GM12878 (cell line): ENCODE measurements around the gene ZFHX2. TPM values are rescaled to one million over a fixed set of nuclear protein-coding genes. Genes with fewer than 3 reads are reported as not detected.

Source experiments
- ATAC-seq: fragments of 200-7000 bp; cut with Tn5 transposase; 3 replicates; pipeline ENCODE4 v1.9.1; 2020; ENCODE audit warnings: mild to moderate bottlenecking, moderate library complexity
- BruUV-seq: library from RNA; stranded (reverse); fragments of 400-500 nt; replicated peaks from 2 replicates; lab custom pipeline; 2021; lab: Mats Ljungman, UMichigan
- CTCF ChIA-PET: fragments of 300-600 bp; sonication (Branson Sonifier 250); formaldehyde crosslinking; extraction: SDS; loops from one replicate; lab custom pipeline; 2021; ENCODE audit warnings: inconsistent platforms; lab: Yijun Ruan, JAX
- POLR2A ChIA-PET: fragments of 350-600 bp; formaldehyde crosslinking; extraction: SDS; loops from one replicate; lab custom pipeline; 2021; ENCODE audit warnings: inconsistent platforms; lab: Charles Lee
- RAD21 ChIA-PET: fragments of 300-600 bp; sonication (Branson Sonifier 250); formaldehyde crosslinking; loops from one replicate; lab custom pipeline; 2023; ENCODE audit warnings: antibody characterized with exemption; ENCODE audit not compliant: unreplicated experiment; lab: Charles Lee
- SMC1A ChIA-PET: fragments of 300-600 bp; sonication (Branson Sonifier 250); formaldehyde crosslinking; loops from one replicate; lab custom pipeline; 2023; ENCODE audit not compliant: unreplicated experiment, uncharacterized antibody; lab: Charles Lee
- DNase-seq: peaks from one replicate; pipeline ENCODE4 v3.0.0-alpha.2; 2011; ENCODE audit warnings: low read depth, low spot score
- FAIRE-seq: peaks from 3 replicates; lab custom pipeline; 2011; peaks lifted over from hg19 to GRCh38; lab: Jason Lieb, UNC
- H2AFZ ChIP-seq: 2 replicates; pipeline ENCODE4 v1.6.0; 2011; ENCODE audit warnings: low read depth, low read length, control low read depth; ENCODE audit not compliant: control insufficient read depth
- H3K27ac ChIP-seq: 2 replicates; pipeline ENCODE4 v1.5.1; 2011; ENCODE audit warnings: control low read depth; ENCODE audit not compliant: control insufficient read depth, insufficient read depth
- H3K27me3 ChIP-seq, 2 experiments: replicated peaks in 1 of 2; 2 replicates each; pipeline versions ENCODE4 v1.6.0 to v1.6.1; 2011; ENCODE audit warnings: low read length in 1 of 2; ENCODE audit not compliant: control insufficient read depth in 2 of 2, insufficient read depth in 2 of 2
- H3K36me3 ChIP-seq, 2 experiments: 2 replicates each; pipeline ENCODE4 v1.5.1; 2011; ENCODE audit warnings: low read length in 1 of 2; ENCODE audit not compliant: control insufficient read depth in 2 of 2, insufficient read depth in 2 of 2
- H3K4me1 ChIP-seq: 2 replicates; pipeline ENCODE4 v1.6.1; 2011; ENCODE audit warnings: mild to moderate bottlenecking, low read length, moderate library complexity, mixed read lengths; ENCODE audit not compliant: control insufficient read depth, insufficient read depth
- H3K4me2 ChIP-seq: 2 replicates; pipeline ENCODE4 v1.6.0; 2011; ENCODE audit warnings: control low read depth; ENCODE audit not compliant: control insufficient read depth, insufficient read depth
- H3K4me3 ChIP-seq: fragments of 200-600 bp; sonication (generic); 2 replicates; pipeline ENCODE4 v1.5.1; 2016
- H3K79me2 ChIP-seq: 2 replicates; pipeline ENCODE4 v1.6.0; 2011; ENCODE audit warnings: low read length; ENCODE audit not compliant: control insufficient read depth, insufficient read depth
- H3K9ac ChIP-seq: 2 replicates; pipeline ENCODE4 v1.8.0; 2011; ENCODE audit warnings: low read length, control low read depth, mixed read lengths; ENCODE audit not compliant: control insufficient read depth, insufficient read depth
- H3K9me3 ChIP-seq: replicated peaks from 3 replicates; pipeline ENCODE4 v1.5.1; 2011; ENCODE audit warnings: mild to moderate bottlenecking, low read length; ENCODE audit not compliant: control insufficient read depth, insufficient read depth
- H4K20me1 ChIP-seq: 2 replicates; pipeline ENCODE4 v1.6.0; 2011; ENCODE audit not compliant: control insufficient read depth, insufficient read depth
- CTCF ChIP-seq, 3 experiments: IDR thresholded peaks in 2 of 3; conservative IDR thresholded peaks in 1 of 3; 2 replicates each; pipeline ENCODE4 v1.5.1; 2011; ENCODE audit warnings: low read depth in 3 of 3, low read length in 3 of 3, mild to moderate bottlenecking in 3 of 3, control low read depth in 2 of 3, moderate library complexity in 2 of 3, inconsistent platforms in 1 of 3, mixed read lengths in 1 of 3; ENCODE audit not compliant: control insufficient read depth in 2 of 3, insufficient read depth in 1 of 3; ENCODE audit errors: extremely low read depth in 1 of 3
- ZNF207 ChIP-seq: fragments of 450-650 bp; IDR thresholded peaks from 2 replicates; pipeline ENCODE4 v1.6.1; 2014; ENCODE audit warnings: antibody characterized with exemption, mild to moderate bottlenecking, borderline replicate concordance
- WGBS: methylation state at CpG from one replicate; pipeline ENCODE4 v1.1.6; 2016; ENCODE audit warnings: low lambda C conversion rate; ENCODE audit not compliant: insufficient replicate concordance, insufficient coverage; ENCODE audit errors: missing lambda C conversion rate; 5-methylcytosine and 5-hydroxymethylcytosine counted together
- in situ Hi-C: fragments of 300-500 bp; cut with MboI; formaldehyde crosslinking; loops from 9 replicates; pipeline ENCODE4 v1.14.3; 2018; ENCODE audit warnings: mixed read lengths
- intact Hi-C: fragments of 100-400 bp; cut with micrococcal nuclease; formaldehyde crosslinking; loops from one replicate; pipeline ENCODE4 v1.14.2; 2022; ENCODE audit not compliant: unreplicated experiment
- polyA plus RNA-seq, 11 experiments: library from polyadenylated mRNA; depleted of rRNA in 4 of 11; unstranded in 6 of 11; stranded (reverse) in 5 of 11; fragments of >200 nt; fragmentation: Nextera tagmentation in 4 of 11; fragmentation: Illumina TruSeq in 1 of 11; extraction: Ambion mirVana in 4 of 11; extraction: Trizol in 1 of 11; gene quantifications; 1 replicate in 1 of 11; 2 replicates in 10 of 11; pipeline versions ENCODE4 v1.2.1 to v1.2.3, GENCODE V29; 2011 to 2016; ENCODE audit warnings: inconsistent platforms in 2 of 11, missing spikeins in 2 of 11, low read depth in 1 of 11
- total RNA-seq, 4 experiments: library from RNA; depleted of rRNA in 3 of 4; stranded (reverse); fragments of >200 nt in 3 of 4; fragmentation: Illumina TruSeq in 1 of 4; extraction: Trizol in 1 of 4; gene quantifications; 2 replicates each; pipeline versions ENCODE4 v1.2.1 to v1.2.3, GENCODE V29; 2013 to 2021

The ZFHX2 gene
- total and polyA plus RNA-seq, 10 of the 15 experiments (the other 5 are each of a cell fraction or from before 2014, with no cell fraction given) = 0.27 to 2.2 (median 0.55) TPM

GRCh38 chr14:23566778-23567185, 15.2 kb upstream of the ZFHX2 start:
- Histone ChIP-seq H3K9ac (peak overlapping the region; percentile 66), H3K4me1 (peaks cover 11% of the 10 kb centered on the region), H3K79me2 (peaks cover 13% of the 10 kb centered on the region), H3K27ac (peak overlapping the region; percentile 76), H3K36me3 (peaks cover 3 to 10% of the 10 kb centered on the region in 2 experiments; a peak in 3 of 4 replicates), H3K4me3 (peak overlapping the region; percentile 93), H2AFZ (no peak overlapping the region; the same call in 1 of the 2 replicates), H3K4me2 (peak overlapping the region; percentile 92), H3K9me3 (no peaks in the 10 kb centered on the region), H4K20me1 (no peaks in the 10 kb centered on the region), H3K27me3 (no peaks in the 10 kb centered on the region)
- intact Hi-C loops = no loop called here
- ChIA-PET SMC1A (interaction anchor here (1.0 to 2.6 kb wide), 4 partner anchors 10 to 88 kb away, joined by 4 to 10 read pairs (median 4); partner anchors contain the start of genes THTPA and ZFHX2), RAD21 (interaction anchor here (0.7 to 1.9 kb wide), 5 partner anchors 10 to 333 kb away, joined by 3 to 6 read pairs (median 3); no protein-coding TSS in a partner anchor), POLR2A (interaction anchor here (1.1 to 1.8 kb wide), 3 partner anchors 9 to 280 kb away, joined by 3 to 8 read pairs (median 4); no protein-coding TSS in a partner anchor), CTCF (interaction anchor here (1.0 to 3.5 kb wide), 7 partner anchors 9 to 92 kb away, joined by 3 to 33 read pairs (median 5); partner anchors contain the start of gene THTPA)
- ATAC-seq (peak; percentile 20), FAIRE-seq (no peak), DNase-seq (no peak)
- WGBS = 9% methylated on average over 5 of the region's 5 CpGs
- in situ Hi-C loops = no loop called here
- no TSS peak for BruUV-seq
- TF ChIP-seq CTCF (IDR thresholded peaks at IDR 0.05 in 2 of 3, conservative IDR thresholded peaks at IDR 0.05 in 1 of 3; ENCODE audit: control insufficient read depth in 2 of 3, extremely low read depth in 1 of 3, insufficient read depth in 1 of 3, low read depth in 3 of 3, low read length in 3 of 3) (0 out of 6 replicates have a peak, but pooled peaks of 1 of the 3 experiments have one; percentile 6), ZNF207 (no peak)
